Chondrocyte (in vitro differentiated cells): ENCODE data around the gene MSH5. TPM values are rescaled to one million over a fixed set of nuclear protein-coding genes. Genes with fewer than 3 reads are reported as not detected.
A peak's percentile ranks its signal among the peaks of the same experiment; 100 is the strongest.

Experiments
- DNase-seq: peaks from one replicate; pipeline ENCODE4 v3.0.0; 2021; ENCODE audit warnings: mixed read lengths, low spot score
- H3K27ac Mint-ChIP-seq: one replicate; pipeline ENCODE4 v1.8.0; 2021; ENCODE audit warnings: mild to moderate bottlenecking, moderate library complexity, mixed read lengths; ENCODE audit not compliant: unreplicated experiment
- H3K27me3 Mint-ChIP-seq: 2 replicates; pipeline ENCODE4 v1.8.0; 2021; ENCODE audit warnings: low read depth, mixed read lengths
- H3K36me3 Mint-ChIP-seq: 2 replicates; pipeline ENCODE4 v1.8.0; 2021; ENCODE audit warnings: low read depth, mixed read lengths
- H3K4me1 Mint-ChIP-seq: 2 replicates; pipeline ENCODE4 v1.8.0; 2021; ENCODE audit warnings: low read depth, mild to moderate bottlenecking, mixed read lengths
- H3K4me3 Mint-ChIP-seq: one replicate; pipeline ENCODE4 v1.8.0; 2021; ENCODE audit warnings: mild to moderate bottlenecking, moderate library complexity, mixed read lengths; ENCODE audit not compliant: unreplicated experiment
- H3K9me3 Mint-ChIP-seq: 2 replicates; pipeline ENCODE4 v1.8.0; 2021; ENCODE audit warnings: low read depth, mixed read lengths
- total RNA-seq: library from RNA; stranded (reverse); gene quantifications from 3 replicates; pipeline ENCODE4 v1.2.1, GENCODE V29; 2021
- TF ChIP-seq, protein P1 (sequence below): fragments of 200-600 bp; sonication (generic); IDR thresholded peaks from 2 replicates; pipeline ENCODE4 v1.5.0; 2021; ENCODE audit warnings: antibody characterized with exemption, mild to moderate bottlenecking, moderate library complexity

Gene MSH5
- total RNA-seq, 1 donor from 2014 or later, result 9.4 TPM

DNA sequence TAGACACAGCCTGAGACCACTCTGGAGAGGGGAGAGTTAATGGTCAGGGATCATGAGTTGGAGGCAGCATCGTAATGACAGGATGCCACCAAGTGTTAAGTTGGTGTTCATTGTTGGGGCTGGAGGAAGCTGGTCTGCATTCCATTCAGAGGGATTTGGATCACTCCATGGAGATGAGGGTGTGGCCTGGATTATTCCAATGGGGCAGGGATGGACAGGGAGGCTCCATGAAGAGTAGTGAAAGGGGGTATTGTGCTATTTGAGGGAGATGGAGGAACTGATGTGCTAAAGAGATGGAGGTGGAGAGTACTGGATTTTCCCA, 23.8 kb downstream of the MSH5 start:
- H3K4me3 Mint-ChIP-seq, result no peak overlapping the region
- peaks cover 6% of the 10 kb centered on the region for H3K36me3 Mint-ChIP-seq
- peak overlapping the region; percentile 39 for H3K27ac Mint-ChIP-seq
- no peaks in the 10 kb centered on the region for H3K27me3 Mint-ChIP-seq
- peaks cover 10% of the 10 kb centered on the region for H3K4me1 Mint-ChIP-seq
- no peak for DNase-seq
- H3K9me3 Mint-ChIP-seq, result no peaks in the 10 kb centered on the region
- TF ChIP-seq, protein P1, sequence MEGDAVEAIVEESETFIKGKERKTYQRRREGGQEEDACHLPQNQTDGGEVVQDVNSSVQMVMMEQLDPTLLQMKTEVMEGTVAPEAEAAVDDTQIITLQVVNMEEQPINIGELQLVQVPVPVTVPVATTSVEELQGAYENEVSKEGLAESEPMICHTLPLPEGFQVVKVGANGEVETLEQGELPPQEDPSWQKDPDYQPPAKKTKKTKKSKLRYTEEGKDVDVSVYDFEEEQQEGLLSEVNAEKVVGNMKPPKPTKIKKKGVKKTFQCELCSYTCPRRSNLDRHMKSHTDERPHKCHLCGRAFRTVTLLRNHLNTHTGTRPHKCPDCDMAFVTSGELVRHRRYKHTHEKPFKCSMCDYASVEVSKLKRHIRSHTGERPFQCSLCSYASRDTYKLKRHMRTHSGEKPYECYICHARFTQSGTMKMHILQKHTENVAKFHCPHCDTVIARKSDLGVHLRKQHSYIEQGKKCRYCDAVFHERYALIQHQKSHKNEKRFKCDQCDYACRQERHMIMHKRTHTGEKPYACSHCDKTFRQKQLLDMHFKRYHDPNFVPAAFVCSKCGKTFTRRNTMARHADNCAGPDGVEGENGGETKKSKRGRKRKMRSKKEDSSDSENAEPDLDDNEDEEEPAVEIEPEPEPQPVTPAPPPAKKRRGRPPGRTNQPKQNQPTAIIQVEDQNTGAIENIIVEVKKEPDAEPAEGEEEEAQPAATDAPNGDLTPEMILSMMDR, result peak; percentile 28

DNA sequence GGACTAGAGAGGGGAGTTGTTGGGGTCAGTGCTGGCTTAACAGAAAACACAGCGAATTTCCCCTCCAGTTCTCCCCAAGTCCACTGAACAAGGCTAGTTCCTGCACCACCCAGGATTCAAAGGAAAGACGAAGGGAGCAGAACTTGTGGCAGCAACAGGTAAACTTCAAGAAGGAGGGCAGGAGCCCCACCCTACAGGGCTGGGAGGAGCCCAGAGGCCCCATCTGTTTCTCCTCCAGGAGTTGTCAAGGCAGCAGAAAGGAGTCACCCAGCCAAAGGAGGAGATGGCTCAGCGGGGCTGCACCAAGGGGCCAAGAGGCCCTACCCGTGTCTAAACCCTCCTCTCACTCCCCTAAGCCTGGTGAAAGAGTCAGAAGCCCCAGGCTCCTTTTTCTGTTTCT, 24.4 kb downstream of the MSH5 start:
- Mint-ChIP-seq H3K4me1 (peaks cover 10% of the 10 kb centered on the region), H3K27ac (no peak overlapping the region), H3K9me3 (no peaks in the 10 kb centered on the region), H3K36me3 (peaks cover 6% of the 10 kb centered on the region), H3K27me3 (no peaks in the 10 kb centered on the region), H3K4me3 (no peak overlapping the region)
- DNase-seq, result no peak
- TF ChIP-seq, protein P1, result no peak

DNA sequence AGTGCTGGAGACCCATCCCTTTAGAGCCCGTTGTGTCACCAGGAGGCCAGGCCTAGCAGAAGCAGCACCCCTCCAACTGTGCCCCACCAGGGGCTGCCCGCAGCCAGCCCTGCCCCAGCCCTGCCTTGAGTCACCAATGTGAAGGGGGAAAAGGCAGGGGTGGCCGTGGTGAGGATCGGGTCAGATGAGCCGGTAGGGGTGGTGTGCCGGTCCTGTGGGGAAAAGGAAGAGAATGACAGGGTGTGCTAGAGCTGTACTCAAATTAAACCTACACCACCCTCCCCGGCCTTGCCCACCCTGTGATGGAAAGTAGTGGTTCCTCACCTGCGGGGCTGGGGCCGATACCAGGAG, 25.7 kb downstream of the MSH5 start:
- Mint-ChIP-seq H3K4me1 (peaks cover 10% of the 10 kb centered on the region), H3K36me3 (peaks cover 3% of the 10 kb centered on the region), H3K27ac (no peak overlapping the region), H3K4me3 (no peak overlapping the region), H3K9me3 (no peaks in the 10 kb centered on the region), H3K27me3 (no peaks in the 10 kb centered on the region)
- TF ChIP-seq, protein P1, result no peak
- no peak for DNase-seq

DNA sequence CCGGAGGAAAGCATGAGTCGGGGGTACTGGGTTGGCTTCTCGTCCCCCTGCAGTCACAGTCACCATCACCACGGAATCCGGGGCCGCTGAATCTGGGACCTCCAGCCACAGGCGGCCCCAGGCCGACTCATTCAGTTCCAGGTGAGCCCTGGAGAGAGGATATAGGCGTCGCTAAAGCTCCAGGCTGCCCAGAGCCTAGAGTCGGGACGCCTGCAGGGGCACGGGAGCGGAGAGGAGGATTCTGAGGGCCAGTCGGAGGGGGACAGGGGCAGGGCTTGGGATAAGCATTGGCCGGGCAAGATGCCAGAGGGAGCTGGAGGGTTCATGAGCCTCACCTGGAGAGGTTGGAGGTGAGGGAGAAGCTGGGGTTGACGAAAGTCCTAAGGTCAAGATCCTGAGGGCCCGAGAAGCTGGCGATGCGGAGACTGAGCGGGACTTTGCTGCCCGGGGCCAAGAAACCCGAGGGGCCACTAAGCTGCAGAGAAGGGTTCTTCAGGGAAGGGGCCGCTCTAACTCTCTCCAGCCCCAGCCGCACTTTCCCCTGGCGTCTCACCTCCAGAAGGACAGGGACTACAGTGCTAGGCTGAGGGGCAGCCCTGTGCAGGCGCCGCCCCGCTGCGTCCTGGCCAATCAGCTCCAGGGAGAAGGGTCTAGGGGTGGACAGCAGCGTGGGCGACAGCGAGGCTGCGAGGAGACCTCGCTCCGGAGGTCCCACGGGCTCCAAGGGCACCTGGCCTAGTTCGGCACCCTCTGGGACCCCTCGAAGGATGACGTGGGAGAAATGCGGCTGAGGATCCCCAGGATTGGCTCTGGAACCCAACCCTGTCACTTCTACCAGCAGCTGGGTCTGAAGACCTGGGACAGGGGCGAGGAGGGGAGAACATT, 26.3 kb downstream of the MSH5 start:
- peaks cover 10% of the 10 kb centered on the region for H3K4me1 Mint-ChIP-seq
- no peak overlapping the region for H3K4me3 Mint-ChIP-seq
- no peak for DNase-seq
- H3K9me3 Mint-ChIP-seq, result no peaks in the 10 kb centered on the region
- TF ChIP-seq, protein P1, result no peak
- H3K27ac Mint-ChIP-seq, result no peak overlapping the region
- H3K36me3 Mint-ChIP-seq, result peaks cover 2% of the 10 kb centered on the region
- no peaks in the 10 kb centered on the region for H3K27me3 Mint-ChIP-seq

DNA sequence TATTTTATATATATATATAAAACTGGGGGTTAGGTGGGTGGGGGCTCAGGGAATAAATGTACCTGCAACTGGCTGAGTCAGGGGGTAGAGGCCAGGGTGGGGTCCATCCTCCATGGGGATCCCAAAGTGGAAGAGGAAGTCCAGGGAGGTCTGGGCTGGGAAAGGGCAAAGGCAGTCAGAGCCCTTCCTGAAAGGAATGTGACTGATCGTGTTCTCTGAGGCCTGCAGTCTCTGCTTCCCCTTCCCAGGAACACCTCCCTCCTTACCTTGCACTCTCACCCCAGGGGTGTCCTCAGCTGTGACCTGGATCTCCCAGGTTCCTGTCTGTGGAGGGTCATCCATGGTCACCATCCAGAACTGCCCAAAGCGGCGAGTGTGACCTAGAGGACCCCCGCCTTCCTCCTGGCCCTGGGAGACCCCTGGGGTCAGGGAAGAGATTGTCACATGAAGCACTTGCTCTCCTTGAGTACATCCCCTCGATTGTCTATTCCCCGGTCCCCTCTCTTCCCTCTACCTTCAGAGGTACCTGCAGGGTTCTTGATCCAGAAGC, 27.4 kb downstream of the MSH5 start:
- peaks cover 10% of the 10 kb centered on the region for H3K4me1 Mint-ChIP-seq
- H3K27me3 Mint-ChIP-seq, result no peaks in the 10 kb centered on the region
- no peak overlapping the region for H3K4me3 Mint-ChIP-seq
- H3K9me3 Mint-ChIP-seq, result no peaks in the 10 kb centered on the region
- no peak overlapping the region for H3K27ac Mint-ChIP-seq
- no peak for DNase-seq
- TF ChIP-seq, protein P1, result no peak
- H3K36me3 Mint-ChIP-seq, result peaks cover 2% of the 10 kb centered on the region
